B cell (primary cell): ENCODE data around the gene VWA5B2. TPM values are rescaled to one million over a fixed set of nuclear protein-coding genes. Genes with fewer than 3 reads are reported as not detected.

ENCODE experiments used
- ATAC-seq: fragments of 200-7000 bp; cut with Tn5 transposase; one replicate; pipeline ENCODE4 v1.10.0; 2021; ENCODE audit warnings: low read depth, mild to moderate bottlenecking, moderate number of reproducible peaks, moderate library complexity
- CTCF ChIA-PET: fragments of 350-600 bp; sonication (Branson Sonifier 250); formaldehyde crosslinking; loops from one replicate; lab custom pipeline; 2021; ENCODE audit warnings: antibody characterized with exemption, inconsistent platforms; lab: Charles Lee
- POLR2A ChIA-PET: fragments of 350-600 bp; sonication (Branson Sonifier 250); formaldehyde crosslinking; loops from one replicate; lab custom pipeline; 2021; ENCODE audit warnings: antibody characterized with exemption; lab: Charles Lee
- DNase-seq: peaks from one replicate; pipeline ENCODE4 v3.0.0; 2013
- H2AFZ ChIP-seq: 2 replicates; pipeline ENCODE4 v1.6.1; 2012; ENCODE audit warnings: mild to moderate bottlenecking, low read depth, low read length; ENCODE audit not compliant: insufficient read depth, poor library complexity, severe bottlenecking
- H3K27ac ChIP-seq, 2 donors: 1 replicate in 1 of 2; 2 replicates in 1 of 2; pipeline ENCODE4 v1.5.1; 2012 to 2013; ENCODE audit warnings: low read length in 2 of 2, mild to moderate bottlenecking in 2 of 2, moderate library complexity in 1 of 2
- H3K27me3 ChIP-seq, 4 experiments: fragments of 200-600 bp in 1 of 4; sonication (generic) in 1 of 4; replicated peaks in 1 of 4; 1 replicate in 2 of 4; 2 replicates in 2 of 4; pipeline versions ENCODE4 v1.6.1 to v1.7.0; 2013 to 2016; ENCODE audit warnings: low read length in 3 of 4, mild to moderate bottlenecking in 2 of 4, mixed read lengths in 1 of 4, moderate library complexity in 1 of 4; ENCODE audit not compliant: insufficient read depth in 4 of 4, control insufficient read depth in 3 of 4; ENCODE audit errors: control extremely low read depth in 1 of 4
- H3K36me3 ChIP-seq, 2 experiments: replicated peaks in 1 of 2; 1 replicate in 1 of 2; 2 replicates in 1 of 2; pipeline versions ENCODE4 v1.6.1 to v1.7.1; 2013; ENCODE audit warnings: low read length in 1 of 2; ENCODE audit not compliant: insufficient read depth in 2 of 2, control insufficient read depth in 1 of 2; ENCODE audit errors: control extremely low read depth in 1 of 2, extremely low read depth in 1 of 2
- H3K4me1 ChIP-seq, 2 donors: fragments of 200-600 bp in 1 of 2; sonication (generic) in 1 of 2; 1 replicate in 1 of 2; 2 replicates in 1 of 2; pipeline versions ENCODE4 v1.5.1 to v1.6.1; 2013 to 2017; ENCODE audit warnings: low read length in 2 of 2; ENCODE audit not compliant: control insufficient read depth in 2 of 2, insufficient read depth in 2 of 2
- H3K4me2 ChIP-seq: replicated peaks from 2 replicates; pipeline ENCODE3; 2012; ENCODE audit warnings: mild to moderate bottlenecking, low read depth, low read length; ENCODE audit not compliant: poor library complexity, severe bottlenecking
- H3K4me3 ChIP-seq, 5 experiments: fragments of 200-600 bp in 1 of 5; sonication (generic) in 1 of 5; 1 replicate in 3 of 5; 2 replicates in 2 of 5; pipeline versions ENCODE4 v1.5.1 to v1.7.0; 2011 to 2016; ENCODE audit warnings: low read length in 4 of 5, mild to moderate bottlenecking in 4 of 5, low read depth in 2 of 5, control low read depth in 1 of 5, moderate library complexity in 1 of 5; ENCODE audit not compliant: insufficient read depth in 1 of 5; ENCODE audit errors: control extremely low read depth in 1 of 5, extremely low read depth in 1 of 5
- H3K79me2 ChIP-seq: fragments of 200-600 bp; sonication (generic); one replicate; pipeline ENCODE4 v1.6.0; 2016; ENCODE audit warnings: low read length; ENCODE audit not compliant: control insufficient read depth, insufficient read depth
- H3K9ac ChIP-seq: fragments of 200-600 bp; sonication (generic); 2 replicates; pipeline ENCODE4 v1.6.1; 2017; ENCODE audit warnings: mild to moderate bottlenecking, low read length, moderate library complexity
- H3K9me3 ChIP-seq, 3 donors: one replicate each; pipeline versions ENCODE4 v1.6.1 to v1.7.1; 2013; ENCODE audit warnings: low read length in 2 of 3; ENCODE audit not compliant: control insufficient read depth in 2 of 3, insufficient read depth in 1 of 3; ENCODE audit errors: control extremely low read depth in 1 of 3
- H4K20me1 ChIP-seq: 2 replicates; pipeline ENCODE4 v1.6.0; 2012; ENCODE audit warnings: mild to moderate bottlenecking, low read length; ENCODE audit not compliant: insufficient read depth, control insufficient read depth, poor library complexity, severe bottlenecking
- H3K27ac Mint-ChIP-seq: one replicate; pipeline ENCODE4 v1.8.0; 2021; ENCODE audit warnings: mixed read lengths
- H3K27me3 Mint-ChIP-seq: one replicate; pipeline ENCODE4 v1.8.0; 2021; ENCODE audit warnings: mixed read lengths
- H3K4me1 Mint-ChIP-seq: one replicate; pipeline ENCODE4 v1.8.0; 2021; ENCODE audit warnings: mixed read lengths
- H3K4me3 Mint-ChIP-seq: one replicate; pipeline ENCODE4 v1.8.0; 2021; ENCODE audit warnings: mixed read lengths
- H3K9me3 Mint-ChIP-seq: one replicate; pipeline ENCODE4 v1.8.0; 2022; ENCODE audit warnings: mixed read lengths; ENCODE audit not compliant: insufficient read depth
- EZH2 ChIP-seq: IDR thresholded peaks from 2 replicates; pipeline ENCODE4 v1.6.1; 2012; ENCODE audit warnings: borderline replicate concordance, low read depth, mild to moderate bottlenecking, moderate library complexity, low read length; ENCODE audit not compliant: insufficient read depth, poor library complexity, severe bottlenecking
- WGBS: methylation state at CpG from one replicate; pipeline ENCODE4 v1.1.5; 2013; ENCODE audit warnings: missing lambda C conversion rate; ENCODE audit not compliant: insufficient coverage; 5-methylcytosine and 5-hydroxymethylcytosine counted together
- intact Hi-C: fragments of 100-400 bp; cut with micrococcal nuclease; formaldehyde crosslinking; loops from one replicate; pipeline ENCODE4 v1.10.0; 2022
- polyA plus RNA-seq: library from polyadenylated mRNA; depleted of rRNA; stranded (reverse); fragments of >200 nt; gene quantifications from 2 replicates; pipeline ENCODE4 v1.2.3, GENCODE V29; 2012
- total RNA-seq, 2 donors: library from RNA; stranded (reverse); fragments of 120-200 nt in 1 of 2; gene quantifications; 1 replicate in 1 of 2; 2 replicates in 1 of 2; pipeline versions ENCODE4 v1.2.3 to v1.2.4, GENCODE V29; 2013 to 2022
- TF ChIP-seq, protein P1 (sequence below): fragments of 200-600 bp; IDR thresholded peaks from one replicate; pipeline ENCODE4 v1.8.0; 2022; ENCODE audit warnings: antibody characterized with exemption, mild to moderate bottlenecking

Gene VWA5B2
- total and polyA plus RNA-seq, 2 donors (not counting 1 experiment from before 2014, with no cell fraction given), result 0.10 to 0.37 TPM

DNA sequence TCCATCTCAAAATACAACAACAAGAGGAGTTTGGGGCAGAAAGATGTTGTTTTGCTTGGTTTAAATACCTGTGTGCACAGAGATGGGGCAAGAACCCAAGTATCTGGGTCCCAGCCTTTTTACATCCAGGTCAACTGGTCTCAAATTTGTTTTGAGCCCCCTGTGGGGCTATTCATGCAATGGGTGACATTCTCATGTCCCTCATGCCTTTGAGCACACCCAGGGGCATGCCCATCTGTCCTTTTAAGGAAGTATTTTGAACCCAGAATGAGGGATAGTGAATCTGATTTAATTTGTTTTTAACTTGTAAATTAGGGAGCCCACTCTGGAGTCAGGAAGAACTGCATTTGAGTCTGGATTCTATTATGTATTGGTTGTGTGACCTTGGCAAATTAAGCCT lies 28.6 kb upstream of the VWA5B2 start:
- Histone ChIP-seq H3K36me3 (peaks cover 0 to 1% of the 10 kb centered on the region in 2 experiments), H3K9me3 (no peaks in the 10 kb centered on the region), H3K27ac (no peak overlapping the region), H2AFZ (no peak overlapping the region), H3K4me3 (no peak overlapping the region), H3K4me1 (no peaks in the 10 kb centered on the region), H3K27me3 (peaks cover 0 to 2% (median 1%) of the 10 kb centered on the region in 4 experiments), H3K79me2 (no peaks in the 10 kb centered on the region), H3K4me2 (no peak overlapping the region), H4K20me1 (no peaks in the 10 kb centered on the region), H3K9ac (no peak overlapping the region)
- Mint-ChIP-seq H3K4me3 (no peak overlapping the region), H3K27me3 (peaks cover 4% of the 10 kb centered on the region), H3K4me1 (no peaks in the 10 kb centered on the region), H3K27ac (no peak overlapping the region), H3K9me3 (no peaks in the 10 kb centered on the region)
- POLR2A ChIA-PET, result no interaction called here
- ATAC-seq, result no peak
- intact Hi-C loops, result no loop called here
- TF ChIP-seq, protein P1, sequence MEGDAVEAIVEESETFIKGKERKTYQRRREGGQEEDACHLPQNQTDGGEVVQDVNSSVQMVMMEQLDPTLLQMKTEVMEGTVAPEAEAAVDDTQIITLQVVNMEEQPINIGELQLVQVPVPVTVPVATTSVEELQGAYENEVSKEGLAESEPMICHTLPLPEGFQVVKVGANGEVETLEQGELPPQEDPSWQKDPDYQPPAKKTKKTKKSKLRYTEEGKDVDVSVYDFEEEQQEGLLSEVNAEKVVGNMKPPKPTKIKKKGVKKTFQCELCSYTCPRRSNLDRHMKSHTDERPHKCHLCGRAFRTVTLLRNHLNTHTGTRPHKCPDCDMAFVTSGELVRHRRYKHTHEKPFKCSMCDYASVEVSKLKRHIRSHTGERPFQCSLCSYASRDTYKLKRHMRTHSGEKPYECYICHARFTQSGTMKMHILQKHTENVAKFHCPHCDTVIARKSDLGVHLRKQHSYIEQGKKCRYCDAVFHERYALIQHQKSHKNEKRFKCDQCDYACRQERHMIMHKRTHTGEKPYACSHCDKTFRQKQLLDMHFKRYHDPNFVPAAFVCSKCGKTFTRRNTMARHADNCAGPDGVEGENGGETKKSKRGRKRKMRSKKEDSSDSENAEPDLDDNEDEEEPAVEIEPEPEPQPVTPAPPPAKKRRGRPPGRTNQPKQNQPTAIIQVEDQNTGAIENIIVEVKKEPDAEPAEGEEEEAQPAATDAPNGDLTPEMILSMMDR, result no peak
- TF ChIP-seq EZH2, result no peak
- no peak for DNase-seq
- CTCF ChIA-PET, result interaction anchor here (0.8 kb wide), 1 partner anchor 27 kb away, joined by 3 read pairs; no protein-coding TSS in a partner anchor

DNA sequence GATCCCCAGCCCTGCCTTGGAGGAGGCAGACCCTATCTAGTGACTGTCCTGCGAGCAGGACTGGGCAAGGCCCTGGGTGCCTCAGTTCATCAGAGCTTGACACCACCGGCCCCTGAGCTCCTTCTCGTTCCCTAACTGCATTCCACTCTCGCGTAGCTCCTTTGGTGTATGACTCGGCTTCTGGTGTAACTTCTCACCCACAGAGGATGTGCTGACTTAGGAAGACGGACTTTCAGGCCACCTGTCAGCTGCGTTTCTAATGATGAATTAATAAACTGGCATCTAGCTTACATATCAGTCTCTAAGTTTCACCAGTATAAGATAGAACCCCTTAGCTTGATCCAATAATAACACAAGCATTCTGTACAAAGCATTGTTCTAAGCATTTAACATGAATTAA lies 25.9 kb upstream of the VWA5B2 start:
- Mint-ChIP-seq H3K4me1 (no peaks in the 10 kb centered on the region), H3K9me3 (no peaks in the 10 kb centered on the region), H3K27ac (no peak overlapping the region), H3K4me3 (no peak overlapping the region), H3K27me3 (peaks cover 18% of the 10 kb centered on the region)
- WGBS, result 90% methylated on average over 6 of the region's 8 CpGs
- Histone ChIP-seq H3K27me3 (peaks cover 0 to 8% (median 2%) of the 10 kb centered on the region in 4 experiments), H3K4me1 (no peaks in the 10 kb centered on the region), H3K9me3 (no peaks in the 10 kb centered on the region), H3K4me3 (no peak overlapping the region), H3K79me2 (no peaks in the 10 kb centered on the region), H3K27ac (no peak overlapping the region), H3K4me2 (no peak overlapping the region), H3K36me3 (no peaks in the 10 kb centered on the region), H3K9ac (no peak overlapping the region), H4K20me1 (no peaks in the 10 kb centered on the region), H2AFZ (no peak overlapping the region)
- no peak for ATAC-seq
- POLR2A ChIA-PET, result no interaction called here
- no peak for TF ChIP-seq EZH2
- TF ChIP-seq, protein P1, result no peak
- DNase-seq, result no peak
- CTCF ChIA-PET, result interaction anchor here (1.3 kb wide), 2 partner anchors 22 to 308 kb away, joined by 3 to 5 read pairs; no protein-coding TSS in a partner anchor
- intact Hi-C loops, result no loop called here
